Endothelial cell of umbilical vein (primary cell): ENCODE results near the gene TRAPPC12. TPM values are rescaled to one million over a fixed set of nuclear protein-coding genes. Genes with fewer than 3 reads are reported as not detected.

ENCODE experiments used
- BruUV-seq: library from RNA; stranded (reverse); fragments of 400-500 nt; replicated peaks from 2 replicates; lab custom pipeline; 2021; lab: Mats Ljungman, UMichigan
- CTCF ChIA-PET: fragments of 300-600, 350-600 bp; sonication (Branson Sonifier 250); formaldehyde crosslinking; loops from one replicate; lab custom pipeline; 2021; ENCODE audit warnings: antibody characterized with exemption, inconsistent platforms; lab: Charles Lee
- POLR2A ChIA-PET: fragments of 300-600, 350-600 bp; sonication (Branson Sonifier 250); formaldehyde crosslinking; loops from one replicate; lab custom pipeline; 2021; ENCODE audit warnings: antibody characterized with exemption, inconsistent platforms; lab: Charles Lee
- DNase-seq: peaks from one replicate; pipeline ENCODE4 v3.0.0-alpha.2; 2011; ENCODE audit warnings: low read depth, low spot score
- FAIRE-seq: peaks from 2 replicates; lab custom pipeline; 2011; peaks lifted over from hg19 to GRCh38; lab: Jason Lieb, UNC
- H2AFZ ChIP-seq: 2 replicates; pipeline ENCODE4 v1.6.0; 2012; ENCODE audit warnings: low read depth, low read length, control low read depth, inconsistent platforms
- H3K27ac ChIP-seq: 2 replicates; pipeline ENCODE4 v1.5.1; 2011; ENCODE audit warnings: low read depth, mild to moderate bottlenecking, control low read depth, low read length, moderate library complexity; ENCODE audit not compliant: insufficient read depth
- H3K27me3 ChIP-seq, 2 experiments: 2 replicates each; pipeline versions ENCODE4 v1.6.0 to v1.6.1; 2011; ENCODE audit warnings: low read length in 2 of 2, mixed read lengths in 1 of 2; ENCODE audit not compliant: control insufficient read depth in 2 of 2, insufficient read depth in 2 of 2
- H3K36me3 ChIP-seq, 2 experiments: 2 replicates in 1 of 2; 3 replicates in 1 of 2; pipeline ENCODE4 v1.5.1; 2011; ENCODE audit warnings: low read length in 2 of 2, mild to moderate bottlenecking in 1 of 2, moderate library complexity in 1 of 2; ENCODE audit not compliant: control insufficient read depth in 2 of 2, insufficient read depth in 2 of 2; ENCODE audit errors: extremely low read depth in 1 of 2
- H3K4me1 ChIP-seq: 3 replicates; pipeline ENCODE4 v1.5.1; 2011; ENCODE audit warnings: mild to moderate bottlenecking, low read length; ENCODE audit not compliant: control insufficient read depth, insufficient read depth; ENCODE audit errors: extremely low read depth
- H3K4me2 ChIP-seq: 2 replicates; pipeline ENCODE4 v1.6.1; 2011; ENCODE audit warnings: low read length, control low read depth, mixed read lengths; ENCODE audit not compliant: insufficient read depth
- H3K4me3 ChIP-seq, 3 experiments: fragments of 200-600 bp in 1 of 3; sonication (generic), shearing (Covaris generic) in 1 of 3; replicated peaks in 1 of 3; 2 replicates each; pipeline ENCODE4 v1.5.1; 2011 to 2016; ENCODE audit warnings: control low read depth in 3 of 3, low read length in 3 of 3, mild to moderate bottlenecking in 2 of 3, inconsistent platforms in 1 of 3, low read depth in 1 of 3, moderate library complexity in 1 of 3; ENCODE audit not compliant: insufficient read depth in 1 of 3
- H3K79me2 ChIP-seq: 2 replicates; pipeline ENCODE4 v1.6.0; 2012; ENCODE audit warnings: low read length, inconsistent platforms; ENCODE audit not compliant: control insufficient read depth, insufficient read depth
- H3K9ac ChIP-seq: replicated peaks from 2 replicates; pipeline ENCODE3; 2011; ENCODE audit warnings: low read length, control low read depth; ENCODE audit not compliant: insufficient read depth; ENCODE audit errors: extremely low read depth
- H3K9me1 ChIP-seq: replicated peaks from 3 replicates; pipeline ENCODE4 v1.6.0; 2011; ENCODE audit warnings: mild to moderate bottlenecking, low read length; ENCODE audit not compliant: control insufficient read depth, insufficient read depth; ENCODE audit errors: extremely low read depth
- H3K9me3 ChIP-seq: replicated peaks from 2 replicates; pipeline ENCODE4 v1.5.1; 2012; ENCODE audit warnings: low read length, inconsistent platforms; ENCODE audit not compliant: control insufficient read depth, insufficient read depth
- H4K20me1 ChIP-seq: replicated peaks from 2 replicates; pipeline ENCODE3; 2011; ENCODE audit warnings: mild to moderate bottlenecking, low read length; ENCODE audit not compliant: control insufficient read depth, insufficient read depth; ENCODE audit errors: extremely low read depth
- EZH2 ChIP-seq: IDR thresholded peaks from 2 replicates; pipeline ENCODE4 v1.6.1; 2012; ENCODE audit warnings: borderline replicate concordance, low read depth, mild to moderate bottlenecking, moderate library complexity, low read length, inconsistent platforms; ENCODE audit not compliant: severe bottlenecking
- GATA2 ChIP-seq: IDR thresholded peaks from 2 replicates; pipeline ENCODE4 v1.7.0; 2011; ENCODE audit warnings: low read depth, mild to moderate bottlenecking, moderate library complexity, mixed read lengths, low read length; ENCODE audit not compliant: insufficient read length, insufficient read depth
- JUN ChIP-seq: IDR thresholded peaks from 2 replicates; pipeline ENCODE4 v1.6.1; 2011; ENCODE audit warnings: borderline replicate concordance, low read depth; ENCODE audit not compliant: insufficient read length, insufficient read depth
- MYC ChIP-seq: IDR thresholded peaks from one replicate; pipeline ENCODE4 v1.6.1; 2011; ENCODE audit warnings: mild to moderate bottlenecking, low read depth, low read length
- POLR2A ChIP-seq: IDR thresholded peaks from 2 replicates; pipeline ENCODE4 v1.6.1; 2012; ENCODE audit warnings: low read depth, mild to moderate bottlenecking, control low read depth, low read length
- dilution Hi-C: fragments of 300-500 bp; cut with MboI; formaldehyde crosslinking; loops from one replicate; pipeline ENCODE4 v1.15.0; 2019; ENCODE audit warnings: low sequenced_read_pairs; ENCODE audit not compliant: extremely low pct_ligation_motif_present
- intact Hi-C: fragments of 100-400 bp; cut with micrococcal nuclease; formaldehyde crosslinking; loops from one replicate; pipeline ENCODE4 v1.10.0; 2022
- polyA plus RNA-seq, 4 experiments: library from polyadenylated mRNA; depleted of rRNA in 3 of 4; stranded (reverse) in 3 of 4; unstranded in 1 of 4; fragments of >200 nt; gene quantifications; 2 replicates each; pipeline versions ENCODE4 v1.2.1 to v1.2.3, GENCODE V29; 2011 to 2012; ENCODE audit warnings: missing spikeins in 1 of 4
- total RNA-seq: library from RNA; stranded (reverse); gene quantifications from 2 replicates; pipeline ENCODE4 v1.2.3, GENCODE V29; 2021

The TRAPPC12 gene
- total and polyA plus RNA-seq, 2 donors (not counting 3 experiments of a cell fraction or from before 2014, with no cell fraction given), result 47.5 to 81.5 TPM

- TF ChIP-seq EZH2, result no peak
- no peak for TF ChIP-seq MYC
- no peak for TF ChIP-seq JUN
- H3K9me3 ChIP-seq, result no peaks in the 10 kb centered on the region
- no peaks in the 10 kb centered on the region for H3K9me1 ChIP-seq
- no peak overlapping the region for H3K4me3 ChIP-seq
- H3K27me3 ChIP-seq, result no peaks in the 10 kb centered on the region
- FAIRE-seq (no peak), DNase-seq (no peak)
- no peak overlapping the region for H3K4me2 ChIP-seq
- H3K27ac ChIP-seq, result no peak overlapping the region
- no peaks in the 10 kb centered on the region for H4K20me1 ChIP-seq
- dilution Hi-C loops (no loop called here), intact Hi-C loops (no loop called here)
- no peak overlapping the region for H3K9ac ChIP-seq
- no TSS peak for BruUV-seq
- H3K4me1 ChIP-seq, result no peaks in the 10 kb centered on the region
- ChIA-PET CTCF (interaction anchor here (0.8 to 1.1 kb wide), 2 partner anchors 15 to 35 kb away, joined by 3 to 5 read pairs; no protein-coding TSS in a partner anchor), POLR2A (no interaction called here)
- H2AFZ ChIP-seq, result no peak overlapping the region
- H3K79me2 ChIP-seq, result no peaks in the 10 kb centered on the region
- H3K36me3 ChIP-seq, result peaks cover 3 to 19% of the 10 kb centered on the region in 2 experiments
Observed at GRCh38 chr2:3427272-3427671, 47.8 kb downstream of the TRAPPC12 start.

GRCh38 chr2:3428577-3428976, 49.1 kb downstream of the TRAPPC12 start:
- no TSS peak for BruUV-seq

More at GRCh38 chr2:3428577-3428976, 49.1 kb downstream of the TRAPPC12 start:
- Histone ChIP-seq H3K79me2 (no peaks in the 10 kb centered on the region), H3K4me3 (no peak overlapping the region), H3K4me2 (no peak overlapping the region), H3K9me1 (no peaks in the 10 kb centered on the region), H3K27ac (no peak overlapping the region), H4K20me1 (no peaks in the 10 kb centered on the region), H3K27me3 (no peaks in the 10 kb centered on the region), H3K4me1 (no peaks in the 10 kb centered on the region), H3K36me3 (peaks cover 3 to 21% of the 10 kb centered on the region in 2 experiments), H3K9me3 (no peaks in the 10 kb centered on the region), H2AFZ (no peak overlapping the region), H3K9ac (no peak overlapping the region)
- POLR2A ChIA-PET, result no interaction called here
- FAIRE-seq, result no peak
- dilution Hi-C loops, result no loop called here
- no peak for TF ChIP-seq JUN
- no peak for TF ChIP-seq POLR2A
- TF ChIP-seq MYC, result no peak
- no peak for TF ChIP-seq GATA2
- TF ChIP-seq EZH2, result no peak
- CTCF ChIA-PET, result interaction anchor here (1.1 to 2.5 kb wide), 2 partner anchors 16 to 33 kb away, joined by 3 to 13 read pairs; no protein-coding TSS in a partner anchor
- DNase-seq, result no peak
- intact Hi-C loops, result no loop called here
